Psoas muscle (tissue), 8 donors: Measurements from ENCODE around the gene GINM1. TPM values are rescaled to one million over a fixed set of nuclear protein-coding genes. Genes with fewer than 3 reads are reported as not detected.

Source experiments
- ATAC-seq, 4 donors: fragments of 200-7000 bp; cut with Tn5 transposase; one replicate each; pipeline ENCODE4 v1.9.1; 2020; ENCODE audit warnings: moderate library complexity in 3 of 4, mild to moderate bottlenecking in 2 of 4
- DNase-seq, 2 donors: peaks; one replicate each; pipeline ENCODE4 v3.0.0-alpha.2; 2020
- H3K27ac ChIP-seq: fragments of 200-600 bp; one replicate; pipeline ENCODE4 v1.8.0; 2022
- H3K27me3 ChIP-seq, 3 donors: fragments of 200-600 bp in 1 of 3; one replicate each; pipeline versions ENCODE4 v1.6.1 to v1.8.0; 2013 to 2022; ENCODE audit warnings: low read length in 2 of 3, mild to moderate bottlenecking in 2 of 3, moderate library complexity in 1 of 3; ENCODE audit not compliant: insufficient read depth in 3 of 3
- H3K36me3 ChIP-seq, 2 donors: fragments of 200-600 bp in 1 of 2; one replicate each; pipeline versions ENCODE4 v1.6.1 to v1.8.0; 2013 to 2022; ENCODE audit warnings: low read depth in 1 of 2, mild to moderate bottlenecking in 1 of 2, moderate library complexity in 1 of 2; ENCODE audit not compliant: insufficient read depth in 1 of 2
- H3K4me1 ChIP-seq: fragments of 200-600 bp; one replicate; pipeline ENCODE4 v1.8.0; 2022
- H3K4me3 ChIP-seq: fragments of 200-600 bp; one replicate; pipeline ENCODE4 v1.8.0; 2022; ENCODE audit warnings: mild to moderate bottlenecking
- H3K9me3 ChIP-seq: fragments of 200-600 bp; one replicate; pipeline ENCODE4 v1.8.0; 2022
- CTCF ChIP-seq: fragments of 200-600 bp; IDR thresholded peaks from one replicate; pipeline ENCODE4 v1.8.0; 2022; ENCODE audit warnings: antibody characterized with exemption
- WGBS, 3 donors: extraction: QIAGEN DNeasy Blood & Tissue Kit; methylation state at CpG; one replicate each; pipeline versions ENCODE4 v1.1.6 to v1.1.7; 2013; 5-methylcytosine and 5-hydroxymethylcytosine counted together
- intact Hi-C, 2 donors: fragments of 100-400 bp; cut with DNase I; formaldehyde crosslinking; loops; one replicate each; pipeline versions ENCODE4 v1.11.0 to v1.14.2; 2022
- polyA plus RNA-seq, 3 donors: library from polyadenylated mRNA; stranded (reverse); fragments of 200-250 nt; gene quantifications; one replicate each; pipeline ENCODE4 v1.2.3, GENCODE V29; 2013
- total RNA-seq, 4 donors: library from RNA; stranded (reverse); fragmentation: NEBNext Ultra II Directional in 2 of 4; extraction: Animal tissue kit (Norgen Biotek cat#: 25700) in 2 of 4; gene quantifications; one replicate each; pipeline versions ENCODE4 v1.2.1 to v1.2.4, GENCODE V29; 2021 to 2023
- donor health status: healthy with polysubstance abuse.
- donor health status: DM: no; HTN: no; CAD: no; lungs with moderate emphysema.
- donor health status: Bipolar disorder and iron deficiency.
- donor health status: healthy.
- donor health status: DM: yes; HTN: yes; CAD: no.
- donor health status: DM: no; HTN: no; CAD: no.
- donor health status: DM: no; HTN: no; CAD: no.
- donor health status: DM: yes; HTN: yes; CAD: no.

Gene GINM1
- total and polyA plus RNA-seq, 7 donors: 25.9 to 39.0 (median 30.7) TPM

GRCh38 chr6:149544646-149545257, 21.4 kb upstream of the GINM1 start:
- H3K27ac ChIP-seq: peak overlapping the region; percentile 99
- ATAC-seq: peak in 1 of 4 donors; percentile 25
- no peak for DNase-seq
- no peaks in the 10 kb centered on the region for H3K9me3 ChIP-seq
- H3K27me3 ChIP-seq: no peaks in the 10 kb centered on the region
- peaks cover 0 to 13% of the 10 kb centered on the region in 2 donors for H3K36me3 ChIP-seq
- WGBS, 3 donors: 26 to 30% (median 30%) methylated on average over 12 of the region's 12 CpGs
- H3K4me3 ChIP-seq: peak overlapping the region; percentile 96
- TF ChIP-seq CTCF: no peak
- intact Hi-C loops: no loop called here
- H3K4me1 ChIP-seq: peaks cover 28% of the 10 kb centered on the region

GRCh38 chr6:149545258-149545753, 20.9 kb upstream of the GINM1 start:
- Histone ChIP-seq H3K27me3 (no peaks in the 10 kb centered on the region), H3K27ac (peak overlapping the region; percentile 99), H3K4me1 (peaks cover 28% of the 10 kb centered on the region), H3K36me3 (peaks cover 0 to 8% of the 10 kb centered on the region in 2 donors), H3K4me3 (peak overlapping the region; percentile 96), H3K9me3 (no peaks in the 10 kb centered on the region)
- ATAC-seq (peak; percentile 31 to 59 (median 44)), DNase-seq (peak; percentile 24 to 57)
- WGBS, 3 donors: 0 to 1% (median 1%) methylated on average over 16 of the region's 16 CpGs
- TF ChIP-seq CTCF: peak; percentile 4
- intact Hi-C loops: no loop called here

- no peaks in the 10 kb centered on the region for H3K27me3 ChIP-seq
- TF ChIP-seq CTCF: peak; percentile 75
- peaks cover 0 to 1% of the 10 kb centered on the region in 2 donors for H3K36me3 ChIP-seq
- ATAC-seq: peak; percentile 98 to 99 (median 99)
- peak within 1 kb of the TSS; percentile 96 for H3K4me3 ChIP-seq
- WGBS, 3 donors: 0% methylated on average over 56 to 71 of the region's 71 CpGs
- peak within 1 kb of the TSS; percentile 99 for H3K27ac ChIP-seq
- no peaks in the 10 kb centered on the region for H3K9me3 ChIP-seq
- H3K4me1 ChIP-seq: peaks cover 28% of the 10 kb centered on the region
- DNase-seq: peak; percentile 98 to 99
- intact Hi-C loops: no loop called here
These were observed 20.3 kb upstream of the GINM1 start, which contains the start of gene PPIL4 for GRCh38 chr6:149545754-149546471. PPIL4 (minus strand) TSS chr6:149546043; CDS start chr6:149546005, 38 bp downstream.

GRCh38 chr6:149551920-149552319, 14.3 kb upstream of the GINM1 start:
- Histone ChIP-seq H3K36me3 (no peaks in the 10 kb centered on the region), H3K27me3 (no peaks in the 10 kb centered on the region), H3K27ac (no peak overlapping the region), H3K9me3 (no peaks in the 10 kb centered on the region), H3K4me3 (no peak overlapping the region), H3K4me1 (no peaks in the 10 kb centered on the region)
- ATAC-seq (no peak), DNase-seq (no peak)
- intact Hi-C loops: no loop called here
- WGBS, 3 donors: 55 to 88% (median 62%) methylated on average over 5 of the region's 5 CpGs
- TF ChIP-seq CTCF: no peak
